Measurements from ENCODE around the gene SYCP2. TPM values are rescaled to one million over a fixed set of nuclear protein-coding genes. Genes with fewer than 3 reads are reported as not detected.

SYCP2 gene
- total and polyA plus RNA-seq, 4 donors: 1.0 to 6.7 (median 2.5) TPM

GRCh38 chr20:59880198-59880597, 53.2 kb downstream of the SYCP2 start:
- Histone ChIP-seq H3K4me3 (no peak overlapping the region), H3K27me3 (ENCODE audit: control insufficient read depth in 3 of 3, insufficient read depth in 3 of 3, low read length in 2 of 3) (no peaks in the 10 kb centered on the region), H3K9me3 (ENCODE audit: control insufficient read depth in 4 of 4, insufficient read depth in 3 of 4, low read length in 3 of 4) (no peaks in the 10 kb centered on the region), H3K9ac (ENCODE audit: insufficient read depth in 1 of 2, low read length in 2 of 2) (no peak overlapping the region), H3K27ac (ENCODE audit: low read depth in 1 of 2, low read length in 1 of 2) (no peak overlapping the region), H3K36me3 (ENCODE audit: control insufficient read depth in 4 of 4, insufficient read depth in 4 of 4, low read length in 4 of 4) (no peaks in the 10 kb centered on the region), H3K4me1 (ENCODE audit: control insufficient read depth in 5 of 5, insufficient read depth in 5 of 5, low read length in 5 of 5) (no peaks in the 10 kb centered on the region)
- DNase-seq (no peak), ATAC-seq (ENCODE audit: insufficient read depth, low FRiP score) (no peak)
- TF ChIP-seq, protein P1, sequence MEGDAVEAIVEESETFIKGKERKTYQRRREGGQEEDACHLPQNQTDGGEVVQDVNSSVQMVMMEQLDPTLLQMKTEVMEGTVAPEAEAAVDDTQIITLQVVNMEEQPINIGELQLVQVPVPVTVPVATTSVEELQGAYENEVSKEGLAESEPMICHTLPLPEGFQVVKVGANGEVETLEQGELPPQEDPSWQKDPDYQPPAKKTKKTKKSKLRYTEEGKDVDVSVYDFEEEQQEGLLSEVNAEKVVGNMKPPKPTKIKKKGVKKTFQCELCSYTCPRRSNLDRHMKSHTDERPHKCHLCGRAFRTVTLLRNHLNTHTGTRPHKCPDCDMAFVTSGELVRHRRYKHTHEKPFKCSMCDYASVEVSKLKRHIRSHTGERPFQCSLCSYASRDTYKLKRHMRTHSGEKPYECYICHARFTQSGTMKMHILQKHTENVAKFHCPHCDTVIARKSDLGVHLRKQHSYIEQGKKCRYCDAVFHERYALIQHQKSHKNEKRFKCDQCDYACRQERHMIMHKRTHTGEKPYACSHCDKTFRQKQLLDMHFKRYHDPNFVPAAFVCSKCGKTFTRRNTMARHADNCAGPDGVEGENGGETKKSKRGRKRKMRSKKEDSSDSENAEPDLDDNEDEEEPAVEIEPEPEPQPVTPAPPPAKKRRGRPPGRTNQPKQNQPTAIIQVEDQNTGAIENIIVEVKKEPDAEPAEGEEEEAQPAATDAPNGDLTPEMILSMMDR (IDR thresholded peaks at IDR 0.05; ENCODE audit: control extremely low read depth, extremely low read depth): no peak
- 87 to 91% methylated on average over 1 of the region's 1 CpG for WGBS, 2 donors

GRCh38 chr20:59873409-59873808, 60.0 kb downstream of the SYCP2 start:
- ATAC-seq (ENCODE audit: insufficient read depth, low FRiP score): no peak
- WGBS, 2 donors: 53 to 89% methylated on average over 1 of the region's 1 CpG

DNA sequence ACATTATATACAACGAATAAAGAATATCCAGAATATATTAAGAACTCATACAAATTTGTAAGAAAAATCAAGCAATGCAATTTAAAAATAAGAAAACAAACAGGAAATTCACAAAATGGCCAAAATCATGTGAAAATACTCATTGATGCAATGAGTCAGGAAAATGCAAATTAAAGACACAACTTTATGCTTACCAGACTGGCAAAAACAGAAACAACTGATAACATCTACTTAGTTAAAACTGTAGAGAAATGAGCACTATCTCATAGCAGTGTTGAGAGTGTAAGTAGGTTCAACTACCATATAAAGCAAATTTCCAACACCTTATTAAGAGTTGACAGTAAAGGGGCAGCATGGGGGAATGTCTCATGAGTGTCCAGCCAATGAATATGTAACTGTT, 62.3 kb downstream of the SYCP2 start:
- Histone ChIP-seq H3K9me3 (ENCODE audit: control insufficient read depth in 4 of 4, insufficient read depth in 3 of 4, low read length in 3 of 4) (no peaks in the 10 kb centered on the region), H3K9ac (ENCODE audit: insufficient read depth in 1 of 2, low read length in 2 of 2) (no peak overlapping the region), H3K4me1 (ENCODE audit: control insufficient read depth in 5 of 5, insufficient read depth in 5 of 5, low read length in 5 of 5) (no peaks in the 10 kb centered on the region), H3K27ac (ENCODE audit: low read depth in 1 of 2, low read length in 1 of 2) (no peak overlapping the region), H3K4me3 (no peak overlapping the region), H3K36me3 (ENCODE audit: control insufficient read depth in 4 of 4, insufficient read depth in 4 of 4, low read length in 4 of 4) (peaks cover 0 to 2% (median 0%) of the 10 kb centered on the region in 4 donors), H3K27me3 (ENCODE audit: control insufficient read depth in 3 of 3, insufficient read depth in 3 of 3, low read length in 2 of 3) (no peaks in the 10 kb centered on the region)
- TF ChIP-seq, protein P1 (IDR thresholded peaks at IDR 0.05; ENCODE audit: control extremely low read depth, extremely low read depth): no peak
- DNase-seq: no peak
- ATAC-seq (ENCODE audit: insufficient read depth, low FRiP score): no peak
- 30 to 57% methylated on average over 1 of the region's 1 CpG for WGBS, 2 donors

More at GRCh38 chr20:59873409-59873808, 60.0 kb downstream of the SYCP2 start:
- Histone ChIP-seq H3K4me1 (ENCODE audit: control insufficient read depth in 5 of 5, insufficient read depth in 5 of 5, low read length in 5 of 5) (no peaks in the 10 kb centered on the region), H3K27me3 (ENCODE audit: control insufficient read depth in 3 of 3, insufficient read depth in 3 of 3, low read length in 2 of 3) (no peaks in the 10 kb centered on the region), H3K9me3 (ENCODE audit: control insufficient read depth in 4 of 4, insufficient read depth in 3 of 4, low read length in 3 of 4) (no peaks in the 10 kb centered on the region), H3K4me3 (no peak overlapping the region), H3K27ac (ENCODE audit: low read depth in 1 of 2, low read length in 1 of 2) (no peak overlapping the region), H3K36me3 (ENCODE audit: control insufficient read depth in 4 of 4, insufficient read depth in 4 of 4, low read length in 4 of 4) (peaks cover 0 to 2% (median 0%) of the 10 kb centered on the region in 4 donors), H3K9ac (ENCODE audit: insufficient read depth in 1 of 2, low read length in 2 of 2) (no peak overlapping the region)
- TF ChIP-seq, protein P1 (IDR thresholded peaks at IDR 0.05; ENCODE audit: control extremely low read depth, extremely low read depth): no peak
- DNase-seq: no peak

- ATAC-seq (ENCODE audit: insufficient read depth, low FRiP score): no peak
- 90% methylated on average over 3 of the region's 3 CpGs for WGBS, 2 donors
- DNase-seq: peak in 1 of 3 donors; percentile 1
- Histone ChIP-seq H3K27ac (ENCODE audit: low read depth in 1 of 2, low read length in 1 of 2) (no peak overlapping the region), H3K4me3 (no peak overlapping the region), H3K36me3 (ENCODE audit: control insufficient read depth in 4 of 4, insufficient read depth in 4 of 4, low read length in 4 of 4) (no peaks in the 10 kb centered on the region), H3K9ac (ENCODE audit: insufficient read depth in 1 of 2, low read length in 2 of 2) (no peak overlapping the region), H3K27me3 (ENCODE audit: control insufficient read depth in 3 of 3, insufficient read depth in 3 of 3, low read length in 2 of 3) (peaks cover 0 to 2% (median 0%) of the 10 kb centered on the region in 3 donors), H3K9me3 (ENCODE audit: control insufficient read depth in 4 of 4, insufficient read depth in 3 of 4, low read length in 3 of 4) (no peaks in the 10 kb centered on the region), H3K4me1 (ENCODE audit: control insufficient read depth in 5 of 5, insufficient read depth in 5 of 5, low read length in 5 of 5) (peaks cover 0 to 15% (median 0%) of the 10 kb centered on the region in 5 donors)
- TF ChIP-seq, protein P1 (IDR thresholded peaks at IDR 0.05; ENCODE audit: control extremely low read depth, extremely low read depth): no peak
These were observed 67.1 kb downstream of the SYCP2 start for GRCh38 chr20:59866338-59866737.
